Subcutaneous abdominal adipose tissue (tissue), 5 donors: Measurements from ENCODE around the gene APOC1.

Experiments
- H3K27ac ChIP-seq: one replicate; pipeline ENCODE4 v1.7.0; 2013; ENCODE audit warnings: low read depth, mild to moderate bottlenecking, inconsistent platforms, low read length, moderate library complexity
- H3K27me3 ChIP-seq, 5 donors: one replicate each; pipeline ENCODE4 v1.7.0; 2013; ENCODE audit warnings: low read length in 5 of 5, inconsistent platforms in 1 of 5; ENCODE audit not compliant: control insufficient read depth in 5 of 5, insufficient read depth in 4 of 5
- H3K36me3 ChIP-seq, 5 donors: one replicate each; pipeline ENCODE4 v1.7.0; 2013; ENCODE audit warnings: low read length in 5 of 5; ENCODE audit not compliant: control insufficient read depth in 5 of 5, insufficient read depth in 5 of 5
- H3K4me1 ChIP-seq, 5 donors: one replicate each; pipeline ENCODE4 v1.7.0; 2013; ENCODE audit warnings: low read length in 5 of 5, mild to moderate bottlenecking in 3 of 5, moderate library complexity in 1 of 5; ENCODE audit not compliant: control insufficient read depth in 5 of 5, insufficient read depth in 5 of 5
- H3K4me3 ChIP-seq, 5 donors: one replicate each; pipeline ENCODE4 v1.7.0; 2013; ENCODE audit warnings: low read length in 5 of 5, low read depth in 1 of 5
- H3K9ac ChIP-seq, 5 donors: one replicate each; pipeline ENCODE4 v1.7.0; 2013; ENCODE audit warnings: low read length in 5 of 5, mild to moderate bottlenecking in 4 of 5, moderate library complexity in 3 of 5
- H3K9me3 ChIP-seq, 5 donors: one replicate each; pipeline ENCODE4 v1.7.0; 2013; ENCODE audit warnings: low read length in 5 of 5; ENCODE audit not compliant: control insufficient read depth in 5 of 5
- donor health status: healthy.
- donor health status: healthy.
- donor health status: healthy.
- donor health status: healthy.
- donor health status: healthy.

The APOC1 gene

DNA sequence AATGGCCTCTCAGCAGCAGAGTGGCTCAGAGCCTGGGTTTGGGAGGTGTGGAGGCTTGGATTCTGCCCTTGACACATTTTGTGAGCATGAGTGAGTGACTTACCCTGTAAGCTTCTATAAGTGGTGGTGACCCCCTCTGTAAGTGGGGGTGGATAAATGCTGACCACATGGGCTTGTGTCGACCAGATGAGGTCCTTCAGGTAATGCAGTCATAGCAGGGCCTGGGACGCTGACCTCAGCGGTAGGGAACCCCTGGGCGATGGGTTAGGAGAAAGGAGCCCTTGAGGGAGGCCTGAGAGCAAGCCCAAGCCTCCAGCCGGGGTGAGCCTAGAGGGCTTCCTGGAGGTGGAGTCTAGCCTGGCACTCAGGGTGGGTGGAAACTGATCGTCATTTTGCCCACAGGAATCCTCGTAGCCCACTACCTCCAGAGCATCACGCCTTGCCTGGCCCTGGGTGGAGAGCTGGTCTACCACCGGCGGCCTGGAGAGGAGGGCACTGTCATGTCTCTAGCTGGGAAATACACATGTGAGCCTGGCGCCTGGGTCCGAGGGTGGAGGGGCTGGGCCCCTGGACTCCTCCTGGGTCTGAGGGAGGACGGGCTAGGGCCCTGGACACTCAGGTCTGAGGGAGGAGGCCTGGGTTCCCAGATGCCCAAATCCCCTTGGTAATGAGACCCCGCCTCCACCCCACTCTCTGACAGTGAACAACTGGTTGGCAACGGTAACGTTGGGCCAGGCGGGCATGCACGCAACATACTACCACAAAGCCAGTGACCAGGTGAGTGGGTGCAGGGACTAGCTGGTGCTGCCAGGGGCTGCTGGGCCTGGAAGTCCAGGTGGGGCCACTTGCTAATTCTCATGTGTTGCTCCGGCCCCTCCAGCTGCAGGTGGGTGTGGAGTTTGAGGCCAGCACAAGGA lies 13.8 kb upstream of the APOC1 start:
- no peak overlapping the region for H3K4me3 ChIP-seq
- peaks cover 0 to 68% (median 54%) of the 10 kb centered on the region in 5 donors for H3K36me3 ChIP-seq
- H3K4me1 ChIP-seq: peaks cover 2 to 18% (median 11%) of the 10 kb centered on the region in 5 donors
- peaks cover 0 to 4% (median 3%) of the 10 kb centered on the region in 5 donors for H3K27me3 ChIP-seq
- H3K9me3 ChIP-seq: no peaks in the 10 kb centered on the region
- no peak overlapping the region for H3K27ac ChIP-seq
- H3K9ac ChIP-seq: no peak overlapping the region

DNA sequence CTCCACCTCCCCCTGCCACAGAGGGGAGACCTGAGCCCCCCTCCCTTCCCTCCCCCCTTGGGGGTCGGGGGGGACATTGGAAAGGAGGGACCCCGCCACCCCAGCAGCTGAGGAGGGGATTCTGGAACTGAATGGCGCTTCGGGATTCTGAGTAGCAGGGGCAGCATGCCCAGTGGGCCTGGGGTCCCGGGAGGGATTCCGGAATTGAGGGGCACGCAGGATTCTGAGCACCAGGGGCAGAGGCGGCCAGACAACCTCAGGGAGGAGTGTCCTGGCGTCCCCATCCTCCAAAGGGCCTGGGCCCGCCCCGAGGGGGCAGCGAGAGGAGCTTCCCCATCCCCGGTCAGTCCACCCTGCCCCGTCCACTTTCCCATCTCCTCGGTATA lies 11.2 kb upstream of the APOC1 start:
- Histone ChIP-seq H3K36me3 (peaks cover 0 to 43% (median 30%) of the 10 kb centered on the region in 5 donors), H3K27ac (no peak overlapping the region), H3K27me3 (peaks cover 0 to 13% (median 7%) of the 10 kb centered on the region in 5 donors), H3K4me1 (peaks cover 2 to 37% (median 20%) of the 10 kb centered on the region in 5 donors), H3K4me3 (no peak overlapping the region), H3K9me3 (no peaks in the 10 kb centered on the region), H3K9ac (no peak overlapping the region)

DNA sequence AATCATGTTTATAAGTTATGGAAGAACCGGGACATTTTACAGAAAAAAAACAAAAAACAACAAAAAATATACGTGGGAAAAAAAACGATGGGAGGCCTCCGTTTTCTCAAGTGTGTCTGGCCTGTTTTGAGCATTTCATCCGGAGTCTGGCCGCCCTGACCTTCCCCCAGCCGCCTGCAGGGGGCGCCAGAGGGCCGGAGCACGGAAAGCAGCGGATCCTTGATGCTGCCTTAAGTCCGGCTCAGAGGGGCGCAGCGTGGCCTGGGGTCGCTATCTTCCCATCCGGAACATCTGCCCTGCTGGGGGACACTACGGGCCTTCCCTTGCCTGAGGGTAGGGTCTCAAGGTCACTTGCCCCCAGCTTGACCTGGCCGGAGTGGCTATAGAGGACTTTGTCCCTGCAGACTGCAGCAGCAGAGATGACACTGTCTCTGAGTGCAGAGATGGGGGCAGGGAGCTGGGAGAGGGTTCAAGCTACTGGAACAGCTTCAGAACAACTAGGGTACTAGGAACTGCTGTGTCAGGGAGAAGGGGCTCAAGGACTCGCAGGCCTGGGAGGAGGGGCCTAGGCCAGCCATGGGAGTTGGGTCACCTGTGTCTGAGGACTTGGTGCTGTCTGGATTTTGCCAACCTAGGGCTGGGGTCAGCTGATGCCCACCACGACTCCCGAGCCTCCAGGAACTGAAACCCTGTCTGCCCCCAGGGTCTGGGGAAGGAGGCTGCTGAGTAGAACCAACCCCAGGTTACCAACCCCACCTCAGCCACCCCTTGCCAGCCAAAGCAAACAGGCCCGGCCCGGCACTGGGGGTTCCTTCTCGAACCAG lies 10.6 kb upstream of the APOC1 start:
- Histone ChIP-seq H3K9ac (peak overlapping the region in 1 of 5 donors; percentile 35), H3K27me3 (peaks cover 0 to 13% (median 7%) of the 10 kb centered on the region in 5 donors), H3K4me3 (no peak overlapping the region), H3K27ac (no peak overlapping the region), H3K36me3 (peaks cover 0 to 42% (median 32%) of the 10 kb centered on the region in 5 donors), H3K4me1 (peaks cover 2 to 37% (median 20%) of the 10 kb centered on the region in 5 donors), H3K9me3 (no peaks in the 10 kb centered on the region)

GRCh38 chr19:44904426-44904994 lies 9.9 kb upstream of the APOC1 start:
- H3K4me3 ChIP-seq: no peak overlapping the region
- H3K9me3 ChIP-seq: no peaks in the 10 kb centered on the region
- H3K36me3 ChIP-seq: peaks cover 0 to 38% (median 32%) of the 10 kb centered on the region in 5 donors
- H3K27me3 ChIP-seq: peaks cover 0 to 13% (median 7%) of the 10 kb centered on the region in 5 donors
- H3K4me1 ChIP-seq: peaks cover 2 to 37% (median 20%) of the 10 kb centered on the region in 5 donors
- H3K27ac ChIP-seq: no peak overlapping the region
- peak overlapping the region in 1 of 5 donors; percentile 35 for H3K9ac ChIP-seq

- Histone ChIP-seq H3K27ac (peak within 1 kb of the TSS; percentile 37), H3K4me1 (peaks cover 2 to 48% (median 25%) of the 10 kb centered on the region in 5 donors), H3K36me3 (peaks cover 0 to 27% (median 23%) of the 10 kb centered on the region in 5 donors), H3K9me3 (no peaks in the 10 kb centered on the region), H3K27me3 (peaks cover 0 to 13% (median 7%) of the 10 kb centered on the region in 5 donors), H3K9ac (peak within 1 kb of the TSS in 4 of 5 donors; percentile 4 to 74 (median 40)), H3K4me3 (peak within 1 kb of the TSS; percentile 44 to 74 (median 63))
Observed at GRCh38 chr19:44905437-44906160, 8.8 kb upstream of the APOC1 start, which contains the start of gene APOE. APOE (plus strand) TSS chr19:44905796; CDS start chr19:44906625, 829 bp downstream.

DNA sequence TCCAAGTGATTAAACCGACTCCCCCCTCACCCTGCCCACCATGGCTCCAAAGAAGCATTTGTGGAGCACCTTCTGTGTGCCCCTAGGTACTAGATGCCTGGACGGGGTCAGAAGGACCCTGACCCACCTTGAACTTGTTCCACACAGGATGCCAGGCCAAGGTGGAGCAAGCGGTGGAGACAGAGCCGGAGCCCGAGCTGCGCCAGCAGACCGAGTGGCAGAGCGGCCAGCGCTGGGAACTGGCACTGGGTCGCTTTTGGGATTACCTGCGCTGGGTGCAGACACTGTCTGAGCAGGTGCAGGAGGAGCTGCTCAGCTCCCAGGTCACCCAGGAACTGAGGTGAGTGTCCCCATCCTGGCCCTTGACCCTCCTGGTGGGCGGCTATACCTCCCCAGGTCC lies 6.8 kb upstream of the APOC1 start:
- peaks cover 0 to 8% (median 4%) of the 10 kb centered on the region in 5 donors for H3K36me3 ChIP-seq
- peaks cover 8 to 67% (median 44%) of the 10 kb centered on the region in 5 donors for H3K4me1 ChIP-seq
- H3K9ac ChIP-seq: no peak overlapping the region
- H3K27me3 ChIP-seq: peaks cover 0 to 13% (median 7%) of the 10 kb centered on the region in 5 donors
- no peak overlapping the region for H3K4me3 ChIP-seq
- H3K27ac ChIP-seq: no peak overlapping the region
- H3K9me3 ChIP-seq: no peaks in the 10 kb centered on the region

- H3K27ac ChIP-seq: no peak overlapping the region
- H3K4me3 ChIP-seq: no peak overlapping the region
- H3K9me3 ChIP-seq: no peaks in the 10 kb centered on the region
- H3K36me3 ChIP-seq: peaks cover 0 to 4% (median 0%) of the 10 kb centered on the region in 5 donors
- peaks cover 8 to 73% (median 49%) of the 10 kb centered on the region in 5 donors for H3K4me1 ChIP-seq
- peaks cover 0 to 13% (median 7%) of the 10 kb centered on the region in 5 donors for H3K27me3 ChIP-seq
- H3K9ac ChIP-seq: no peak overlapping the region
Observed at GRCh38 chr19:44908074-44908835, 6.2 kb upstream of the APOC1 start.

GRCh38 chr19:44908836-44909261 lies 5.6 kb upstream of the APOC1 start:
- Histone ChIP-seq H3K27me3 (peaks cover 0 to 13% (median 7%) of the 10 kb centered on the region in 5 donors), H3K9ac (no peak overlapping the region), H3K4me3 (no peak overlapping the region), H3K27ac (no peak overlapping the region), H3K36me3 (peaks cover 0 to 4% (median 0%) of the 10 kb centered on the region in 5 donors), H3K4me1 (peaks cover 8 to 76% (median 51%) of the 10 kb centered on the region in 5 donors), H3K9me3 (no peaks in the 10 kb centered on the region)
